A673 (cell line): ENCODE measurements around the gene MLKL.

ENCODE experiments used
- CTCF ChIP-seq: fragments of 300-800, 200-600 bp; sonication (generic); conservative IDR thresholded peaks from 2 replicates; pipeline ENCODE4 v1.5.1; 2017; ENCODE audit warnings: low read depth, mild to moderate bottlenecking, antibody characterized with exemption, low read length, moderate library complexity, mixed read lengths
- EZH2 ChIP-seq: fragments of 200-600 bp; sonication (generic); IDR thresholded peaks from 2 replicates; pipeline ENCODE4 v1.6.1; 2017; ENCODE audit warnings: borderline replicate concordance, low read depth, mild to moderate bottlenecking, mixed read lengths, antibody characterized with exemption, low read length; ENCODE audit not compliant: poor library complexity, severe bottlenecking

GRCh38 chr16:74740795-74741304 lies 40.2 kb upstream of the MLKL start:
- TF ChIP-seq CTCF, result no peak
- TF ChIP-seq EZH2, result no peak
